GM10248 (cell line): ENCODE results near the gene IFNA14.
"Not testable (repeated sequence)": the region's sequence is repeated elsewhere in the genome, so short reads cannot be mapped to it uniquely, and the experiment has no call there.

ENCODE experiments used
- CTCF ChIA-PET: fragments of 300-600 bp; sonication (Branson Sonifier 250); formaldehyde crosslinking; extraction: SDS; loops from one replicate; lab custom pipeline; 2021; ENCODE audit warnings: antibody characterized with exemption; lab: Yijun Ruan, JAX
- POLR2A ChIA-PET: fragments of 350-650 bp; sonication (Branson Sonifier 250); formaldehyde crosslinking; extraction: SDS; loops from one replicate; lab custom pipeline; 2020; ENCODE audit warnings: antibody characterized with exemption; lab: Yijun Ruan, JAX
- DNase-seq: peaks from one replicate; pipeline ENCODE4 v3.0.0; 2012; ENCODE audit errors: extremely low spot score
- TF ChIP-seq, protein P1 (sequence below): IDR thresholded peaks from 2 replicates; pipeline ENCODE4 v1.5.1; 2012; ENCODE audit warnings: mild to moderate bottlenecking, low read depth; ENCODE audit errors: extremely low read depth, missing control alignments, control extremely low read depth

Gene IFNA14

DNA sequence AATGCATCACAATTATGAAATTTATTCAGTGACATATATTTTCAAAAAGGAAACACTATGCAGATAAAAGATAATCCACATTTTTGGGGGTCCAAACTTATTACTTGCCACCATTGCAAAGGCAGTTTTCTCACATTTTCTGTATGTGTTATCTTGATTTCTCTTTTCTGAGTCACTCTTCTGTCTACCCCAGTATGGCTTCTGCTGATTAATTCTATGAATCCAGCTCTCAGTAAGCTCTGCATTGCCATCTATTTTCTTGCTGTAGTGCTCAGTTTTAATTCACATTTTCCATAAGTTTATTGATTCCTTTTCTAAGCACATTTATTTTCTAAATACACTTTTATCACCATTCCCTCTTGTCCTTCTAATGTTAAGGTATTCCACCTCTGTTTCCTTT, 34.6 kb downstream of the IFNA14 start:
- CTCF ChIA-PET, result no interaction called here
- POLR2A ChIA-PET, result no interaction called here
- DNase-seq, result no peak
- TF ChIP-seq, protein P1, sequence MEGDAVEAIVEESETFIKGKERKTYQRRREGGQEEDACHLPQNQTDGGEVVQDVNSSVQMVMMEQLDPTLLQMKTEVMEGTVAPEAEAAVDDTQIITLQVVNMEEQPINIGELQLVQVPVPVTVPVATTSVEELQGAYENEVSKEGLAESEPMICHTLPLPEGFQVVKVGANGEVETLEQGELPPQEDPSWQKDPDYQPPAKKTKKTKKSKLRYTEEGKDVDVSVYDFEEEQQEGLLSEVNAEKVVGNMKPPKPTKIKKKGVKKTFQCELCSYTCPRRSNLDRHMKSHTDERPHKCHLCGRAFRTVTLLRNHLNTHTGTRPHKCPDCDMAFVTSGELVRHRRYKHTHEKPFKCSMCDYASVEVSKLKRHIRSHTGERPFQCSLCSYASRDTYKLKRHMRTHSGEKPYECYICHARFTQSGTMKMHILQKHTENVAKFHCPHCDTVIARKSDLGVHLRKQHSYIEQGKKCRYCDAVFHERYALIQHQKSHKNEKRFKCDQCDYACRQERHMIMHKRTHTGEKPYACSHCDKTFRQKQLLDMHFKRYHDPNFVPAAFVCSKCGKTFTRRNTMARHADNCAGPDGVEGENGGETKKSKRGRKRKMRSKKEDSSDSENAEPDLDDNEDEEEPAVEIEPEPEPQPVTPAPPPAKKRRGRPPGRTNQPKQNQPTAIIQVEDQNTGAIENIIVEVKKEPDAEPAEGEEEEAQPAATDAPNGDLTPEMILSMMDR, result no peak

- CTCF ChIA-PET, result interaction anchor here (1.0 kb wide), 1 partner anchor 587 kb away, joined by 3 read pairs; no protein-coding TSS in a partner anchor
- DNase-seq, POLR2A ChIA-PET: not testable (repeated sequence)
These were observed 37.7 kb downstream of the IFNA14 start, which contains the start of gene IFNA7 for GRCh38 chr9:21202105-21202504. IFNA7 (minus strand) TSS chr9:21202205; CDS start chr9:21202165, 40 bp downstream.

GRCh38 chr9:21194867-21195776, 44.7 kb downstream of the IFNA14 start:
- CTCF ChIA-PET, result interaction anchor here (0.7 to 2.2 kb wide), 26 partner anchors 10 to 1017 kb away, joined by 3 to 31 read pairs (median 4); partner anchors contain the start of gene IFNA16
- TF ChIP-seq, protein P1, result peak; percentile 79
- POLR2A ChIA-PET, DNase-seq: not testable (repeated sequence)
